ENCODE data around the gene AGTPBP1. TPM values are rescaled to one million over a fixed set of nuclear protein-coding genes. Genes with fewer than 3 reads are reported as not detected.

The AGTPBP1 gene
- total and polyA plus RNA-seq, 5 donors = 11.0 to 54.8 (median 48.0) TPM

GRCh38 chr9:85501882-85502281 is 239.9 kb downstream of the AGTPBP1 start:
- H3K27ac ChIP-seq (ENCODE audit: low read length) = no peak overlapping the region
- no peaks in the 10 kb centered on the region for H3K9me3 ChIP-seq (ENCODE audit: control insufficient read depth, low read length)
- ATAC-seq = no peak
- no peak overlapping the region for H3K4me3 ChIP-seq (ENCODE audit: low read length)
- no peaks in the 10 kb centered on the region for H3K27me3 ChIP-seq (ENCODE audit: control insufficient read depth, insufficient read depth)
- H3K4me1 ChIP-seq (ENCODE audit: control insufficient read depth, insufficient read depth, low read length) = no peaks in the 10 kb centered on the region
- no peak for DNase-seq
- WGBS = 70% methylated on average over 1 of the region's 1 CpG
- intact Hi-C loops (cut with DNase I) = no loop called here

- WGBS = 62% methylated on average over 6 of the region's 6 CpGs
- Histone ChIP-seq H3K27me3 (ENCODE audit: control insufficient read depth, insufficient read depth) (no peaks in the 10 kb centered on the region), H3K4me3 (ENCODE audit: low read length) (no peak overlapping the region), H3K9me3 (ENCODE audit: control insufficient read depth, low read length) (no peaks in the 10 kb centered on the region), H3K27ac (ENCODE audit: low read length) (no peak overlapping the region), H3K4me1 (ENCODE audit: control insufficient read depth, insufficient read depth, low read length) (no peaks in the 10 kb centered on the region)
- no peak for DNase-seq
- intact Hi-C loops (cut with DNase I) = no loop called here
- ATAC-seq = no peak
Measured at GRCh38 chr9:85501456-85501855, 240.3 kb downstream of the AGTPBP1 start.

Other genes with a start within 250 kb of the AGTPBP1 start
- 10 to 100 TPM; 16.5 to 17.7 (median 17.3) TPM for gene NAA35, start 199.2 kb upstream of the AGTPBP1 start, total RNA-seq
- gene NAA35, start 199.2 kb upstream of the AGTPBP1 start, polyA plus RNA-seq = 7.9 TPM

All from right cardiac atrium (tissue), 5 donors.